ENCODE measurements around the gene MIDN. TPM values are rescaled to one million over a fixed set of nuclear protein-coding genes. Genes with fewer than 3 reads are reported as not detected.

MIDN gene
- total RNA-seq, 1 experiment from 2014 or later = 9.1 TPM

DNA sequence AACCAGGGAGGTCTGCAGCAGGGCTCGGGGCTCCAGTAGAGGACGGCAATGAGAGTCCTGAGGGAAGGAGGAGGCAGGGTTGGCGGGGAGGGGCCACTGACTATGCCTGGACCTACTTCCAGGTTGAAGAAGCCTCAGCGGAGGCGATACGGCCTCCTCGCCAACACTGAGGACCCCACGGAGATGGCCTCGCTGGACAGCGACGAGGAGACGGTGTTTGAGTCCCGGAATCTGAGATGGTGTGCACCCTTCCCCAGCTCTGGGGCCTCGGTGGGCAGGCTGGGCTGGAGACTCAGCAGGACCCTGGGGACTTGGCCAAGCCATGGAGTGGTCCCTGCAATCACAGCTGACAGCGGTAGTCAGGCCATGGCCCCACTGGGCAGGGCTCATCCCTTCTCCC, 28.7 kb downstream of the MIDN start:
- Histone ChIP-seq H3K36me3 (peaks cover 30% of the 10 kb centered on the region), H3K27ac (no peak overlapping the region), H3K4me1 (no peaks in the 10 kb centered on the region), H3K27me3 (no peaks in the 10 kb centered on the region), H3K9me3 (replicated peaks) (no peaks in the 10 kb centered on the region), H3K4me3 (no peak overlapping the region)
- no peak for DNase-seq

DNA sequence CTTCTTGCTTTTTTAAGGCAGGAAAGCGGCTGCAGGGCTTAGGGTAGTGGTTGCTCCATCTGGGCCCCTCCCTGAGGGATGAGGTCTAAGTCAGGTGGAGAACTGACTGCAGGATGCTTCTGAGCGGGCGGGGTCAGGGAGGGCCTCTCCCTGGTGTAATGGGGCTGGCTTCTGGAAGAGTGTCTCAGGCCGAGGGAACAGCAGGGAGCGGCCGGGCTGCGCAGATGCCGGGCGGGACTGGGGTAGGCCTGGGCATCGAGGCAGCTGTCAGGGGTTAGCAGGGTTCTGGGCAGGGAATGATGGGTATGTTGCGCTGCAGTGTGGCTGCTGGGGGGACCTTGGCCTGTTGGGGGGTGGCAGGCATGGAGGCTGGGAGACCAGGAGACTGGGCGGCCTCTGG, 29.7 kb downstream of the MIDN start:
- Histone ChIP-seq H3K4me1 (no peaks in the 10 kb centered on the region), H3K36me3 (peaks cover 27% of the 10 kb centered on the region), H3K4me3 (no peak overlapping the region)

DNA sequence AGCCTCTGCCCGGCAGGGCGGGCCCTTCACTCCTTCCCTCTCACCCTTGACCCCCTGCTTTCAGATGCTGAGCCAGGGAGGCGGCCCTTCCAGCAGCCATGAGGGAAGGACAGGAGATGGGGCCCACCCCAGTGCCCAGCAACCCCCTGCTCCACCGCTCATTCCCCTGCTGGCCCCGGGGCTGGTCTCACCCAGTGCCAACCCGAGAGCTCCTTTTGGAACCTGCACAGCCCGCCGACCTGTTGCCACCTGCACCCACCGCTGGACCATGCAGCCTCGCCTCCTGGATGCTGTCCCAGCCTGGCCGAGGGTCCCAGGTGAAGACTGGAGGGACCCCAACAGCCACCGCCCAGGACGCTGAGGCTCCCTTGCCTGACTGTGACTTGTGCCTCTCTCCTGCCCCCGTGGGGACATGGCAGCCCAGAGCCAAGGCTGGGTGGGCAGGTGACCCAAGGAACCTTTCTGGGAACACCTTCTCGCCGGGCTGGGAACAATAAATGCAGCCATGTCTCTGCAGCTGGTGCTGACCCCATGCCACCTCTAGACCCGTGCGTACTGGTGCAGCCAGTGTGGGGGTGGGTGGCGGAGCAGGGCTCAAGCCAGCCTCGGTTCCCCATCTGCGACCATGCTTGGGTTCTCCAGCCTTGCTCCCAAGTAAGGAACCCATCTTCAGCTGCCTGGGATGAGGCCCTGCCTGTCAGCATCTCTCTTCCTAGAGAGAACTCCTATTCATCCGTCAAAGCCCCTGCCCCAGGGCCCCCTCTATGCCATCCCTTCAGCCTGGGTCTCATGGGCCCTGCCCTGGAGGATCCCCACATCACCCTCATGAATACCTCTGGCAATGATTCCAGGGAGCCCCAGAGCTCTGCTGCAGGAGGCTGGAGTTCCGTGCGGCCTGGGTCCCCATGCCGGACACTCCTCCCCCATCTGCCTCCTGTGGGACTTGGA, 30.6 kb downstream of the MIDN start:
- Histone ChIP-seq H3K27ac (no peak overlapping the region), H3K27me3 (peaks cover 13% of the 10 kb centered on the region), H3K36me3 (peaks cover 18% of the 10 kb centered on the region), H3K4me3 (no peak overlapping the region), H3K4me1 (no peaks in the 10 kb centered on the region), H3K9me3 (replicated peaks) (no peaks in the 10 kb centered on the region)
- no peak for DNase-seq

More for the DNA sequence above, 29.7 kb downstream of the MIDN start:
- no peak for DNase-seq
- H3K27me3 ChIP-seq = peaks cover 4% of the 10 kb centered on the region
- no peak overlapping the region for H3K27ac ChIP-seq
- H3K9me3 ChIP-seq (replicated peaks) = no peaks in the 10 kb centered on the region

DNA sequence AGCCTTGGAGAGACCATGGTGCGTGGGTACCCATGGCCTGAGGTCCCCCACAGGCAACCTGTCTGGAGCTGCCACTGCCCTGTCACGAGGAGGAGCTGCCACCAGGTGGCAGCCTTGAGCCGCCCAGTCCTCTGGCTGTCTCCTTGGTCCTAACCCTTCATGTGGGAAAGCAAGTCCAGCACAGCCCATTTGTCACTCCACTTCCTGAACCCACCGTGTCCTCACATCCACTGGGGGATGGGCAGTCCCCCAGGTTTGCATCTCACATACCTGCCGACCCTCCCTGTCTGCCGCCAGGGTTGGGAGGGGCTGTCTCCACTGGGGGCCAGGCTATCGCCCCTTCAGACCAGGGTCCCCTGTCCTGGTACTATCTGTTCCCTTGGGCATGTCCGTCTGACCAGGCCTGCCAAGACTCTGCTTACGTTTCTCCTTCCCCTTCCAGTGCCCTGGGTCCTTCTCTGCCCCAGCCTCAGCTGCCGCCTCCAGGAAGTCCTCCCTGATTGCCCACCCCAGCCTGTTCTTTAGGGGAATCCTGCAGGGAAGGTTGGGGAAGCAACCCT, 31.5 kb downstream of the MIDN start:
- peaks cover 10% of the 10 kb centered on the region for H3K36me3 ChIP-seq
- no peak overlapping the region for H3K27ac ChIP-seq
- DNase-seq = peak; percentile 79 to 91

DNA sequence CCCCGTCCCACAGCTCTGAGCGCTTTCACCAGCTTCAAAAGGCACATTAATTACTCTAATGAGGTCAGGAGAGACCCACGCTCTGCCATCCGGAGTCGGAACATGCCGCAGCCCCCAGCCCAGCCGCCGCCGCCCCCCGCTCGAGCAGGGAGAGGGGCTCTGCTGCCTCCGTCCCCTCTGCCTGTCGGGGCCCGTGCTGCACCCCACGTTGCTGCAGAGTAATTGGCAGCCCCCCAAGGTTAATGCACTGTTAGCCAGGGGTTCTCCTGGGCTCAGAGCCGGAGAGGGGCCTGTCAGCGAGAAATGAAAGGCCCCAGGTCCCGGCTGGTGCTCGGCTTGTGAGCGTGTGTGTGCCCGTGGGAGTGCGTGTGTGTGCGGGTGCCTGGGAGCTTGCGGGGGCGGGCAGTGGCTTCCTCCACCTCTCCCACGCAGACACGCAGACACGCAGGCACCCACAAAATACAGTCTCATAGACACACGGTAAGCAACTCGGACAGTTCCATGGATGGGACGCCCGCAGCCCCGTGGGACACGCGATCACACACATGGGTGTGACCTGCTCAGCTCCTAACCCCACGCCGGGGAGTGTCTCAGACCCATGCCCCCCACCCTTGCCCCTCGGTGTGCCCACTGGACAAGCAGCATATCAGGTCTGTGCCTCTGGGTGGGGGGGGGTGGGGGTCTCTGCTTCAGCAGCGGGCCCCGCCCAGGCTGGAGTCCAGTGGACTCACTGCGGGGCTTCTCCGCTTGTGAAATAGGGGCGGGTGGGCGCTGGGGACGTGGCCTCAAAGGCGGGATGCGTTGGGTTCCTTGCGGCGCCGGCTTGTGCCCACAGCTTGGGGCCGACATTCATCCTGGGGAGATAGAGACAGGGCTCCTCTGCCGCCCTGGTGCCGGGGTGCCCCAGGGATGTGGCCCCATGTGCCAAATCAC, 32.5 kb downstream of the MIDN start:
- Histone ChIP-seq H3K9me3 (replicated peaks) (no peaks in the 10 kb centered on the region), H3K4me1 (no peaks in the 10 kb centered on the region), H3K36me3 (peaks cover 7% of the 10 kb centered on the region; the same call in 1 of the 2 replicates), H3K27ac (no peak overlapping the region), H3K4me3 (no peak overlapping the region), H3K27me3 (peaks cover 27% of the 10 kb centered on the region)
- no peak for DNase-seq

More for the DNA sequence above, 31.5 kb downstream of the MIDN start:
- Histone ChIP-seq H3K27me3 (peaks cover 22% of the 10 kb centered on the region), H3K4me1 (no peaks in the 10 kb centered on the region), H3K4me3 (no peak overlapping the region), H3K9me3 (replicated peaks) (no peaks in the 10 kb centered on the region)

DNA sequence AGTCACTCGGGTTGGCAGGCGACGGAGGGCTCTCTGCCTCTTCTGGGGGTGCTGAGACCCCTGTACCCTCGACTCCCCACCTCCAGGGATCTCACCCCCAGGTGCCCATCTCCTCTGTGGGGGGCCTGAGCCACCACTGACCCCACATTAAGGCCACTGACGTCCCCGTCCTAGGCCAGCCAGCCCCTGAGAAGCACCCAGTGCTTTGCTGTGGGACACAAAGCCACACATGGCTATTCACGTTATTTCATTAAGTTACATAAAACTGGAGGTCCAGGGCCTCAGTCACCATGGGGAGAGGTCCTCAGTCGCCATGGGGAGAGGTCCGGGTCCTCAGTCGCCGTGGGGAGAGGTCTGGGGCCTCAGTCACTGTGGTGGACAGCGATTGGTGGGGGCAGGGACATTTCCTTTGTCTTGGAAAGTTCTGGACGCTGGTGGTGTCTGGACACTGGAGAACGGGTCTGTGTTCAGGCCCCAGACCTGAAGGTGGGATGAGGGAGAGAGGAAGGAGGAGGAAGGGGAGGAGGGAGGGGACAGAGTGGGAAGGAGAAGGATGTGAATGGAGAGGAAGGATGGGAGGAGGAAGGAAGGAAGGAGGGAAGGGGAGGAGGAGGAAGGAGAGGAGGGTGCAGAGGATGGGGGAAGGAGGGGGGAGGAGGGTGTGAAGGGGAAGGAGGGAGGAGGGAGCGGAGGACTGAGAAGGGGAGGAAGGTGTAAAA, 33.3 kb downstream of the MIDN start:
- no peak overlapping the region for H3K27ac ChIP-seq
- H3K9me3 ChIP-seq (replicated peaks) = no peaks in the 10 kb centered on the region
- H3K4me1 ChIP-seq = no peaks in the 10 kb centered on the region
- no peak for DNase-seq
- peaks cover 31% of the 10 kb centered on the region for H3K27me3 ChIP-seq
- no peak overlapping the region for H3K4me3 ChIP-seq
- H3K36me3 ChIP-seq = peaks cover 7% of the 10 kb centered on the region; the same call in 1 of the 2 replicates

DNA sequence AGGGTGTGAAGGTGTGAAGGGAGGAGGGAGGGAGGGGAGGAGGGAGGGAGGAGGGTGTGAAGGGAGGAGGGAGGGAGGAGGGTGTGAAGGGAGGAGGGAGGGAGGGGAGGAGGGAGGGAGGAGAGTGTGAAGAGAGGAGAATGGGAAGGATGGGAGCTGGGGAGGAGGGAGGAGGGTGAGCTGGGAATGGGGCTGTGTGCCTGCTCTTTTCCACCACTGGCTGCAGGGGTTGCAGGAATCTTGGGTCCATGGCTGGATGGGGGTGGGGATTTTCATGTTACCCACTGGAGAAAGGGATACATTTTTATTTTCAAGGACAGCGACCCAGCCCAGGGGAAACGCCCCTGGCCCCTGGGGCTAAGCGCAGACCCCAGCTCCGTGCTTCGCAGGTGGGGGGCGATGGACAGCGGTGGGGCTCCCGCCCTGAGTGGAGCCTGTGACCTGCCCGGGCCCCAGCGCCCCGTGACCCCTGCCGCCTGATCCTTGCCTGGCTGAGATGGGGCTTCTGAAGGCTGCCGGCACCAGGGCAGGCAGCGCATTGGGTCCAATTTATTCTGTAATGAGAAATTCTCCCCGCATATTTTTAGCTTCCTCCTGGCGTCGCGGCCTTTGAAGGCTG, 34.3 kb downstream of the MIDN start:
- Histone ChIP-seq H3K27ac (no peak overlapping the region), H3K4me3 (no peak overlapping the region), H3K9me3 (replicated peaks) (no peaks in the 10 kb centered on the region), H3K36me3 (peaks cover 7% of the 10 kb centered on the region; the same call in 1 of the 2 replicates), H3K27me3 (peaks cover 38% of the 10 kb centered on the region), H3K4me1 (no peaks in the 10 kb centered on the region)
- DNase-seq = no peak

DNA sequence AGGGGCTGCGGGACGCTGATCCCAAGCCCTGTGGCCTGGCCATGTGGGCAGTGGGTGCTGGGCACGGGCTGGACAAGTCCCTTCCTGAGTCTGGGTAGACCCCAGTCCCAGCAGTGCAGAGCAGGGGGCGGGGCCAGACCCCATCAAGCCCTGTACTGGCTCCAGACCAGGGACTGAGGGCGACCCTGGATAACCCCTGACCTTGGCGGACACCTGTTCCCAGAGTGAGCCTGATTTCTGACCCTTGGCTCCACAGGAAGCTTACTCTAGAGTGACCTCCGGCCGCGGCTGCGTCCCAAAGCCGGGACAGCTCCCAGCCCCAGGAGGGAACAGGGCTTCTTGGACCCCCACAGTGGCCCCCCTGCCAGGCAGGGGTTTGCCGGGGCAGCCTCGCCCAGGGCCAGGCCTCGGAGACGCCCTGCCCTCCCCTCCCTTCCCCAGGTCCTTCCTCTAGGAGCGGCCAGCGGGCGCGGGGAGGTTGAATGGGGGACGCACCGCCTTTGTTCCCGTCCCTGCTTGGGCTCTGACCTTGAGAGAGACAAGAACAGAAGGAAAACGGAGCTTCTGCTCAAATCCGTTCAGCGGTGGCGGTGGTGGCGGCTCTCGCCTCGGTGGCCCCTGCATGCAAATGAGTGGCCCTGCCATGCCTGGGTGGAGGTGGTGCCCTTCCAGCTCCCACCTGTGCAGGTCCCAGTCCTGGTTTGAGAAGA, 35.0 kb downstream of the MIDN start:
- Histone ChIP-seq H3K27me3 (peaks cover 43% of the 10 kb centered on the region), H3K4me1 (no peaks in the 10 kb centered on the region), H3K4me3 (no peak overlapping the region), H3K27ac (no peak overlapping the region), H3K36me3 (peaks cover 7% of the 10 kb centered on the region; the same call in 1 of the 2 replicates), H3K9me3 (replicated peaks) (no peaks in the 10 kb centered on the region)
- no peak for DNase-seq

DNA sequence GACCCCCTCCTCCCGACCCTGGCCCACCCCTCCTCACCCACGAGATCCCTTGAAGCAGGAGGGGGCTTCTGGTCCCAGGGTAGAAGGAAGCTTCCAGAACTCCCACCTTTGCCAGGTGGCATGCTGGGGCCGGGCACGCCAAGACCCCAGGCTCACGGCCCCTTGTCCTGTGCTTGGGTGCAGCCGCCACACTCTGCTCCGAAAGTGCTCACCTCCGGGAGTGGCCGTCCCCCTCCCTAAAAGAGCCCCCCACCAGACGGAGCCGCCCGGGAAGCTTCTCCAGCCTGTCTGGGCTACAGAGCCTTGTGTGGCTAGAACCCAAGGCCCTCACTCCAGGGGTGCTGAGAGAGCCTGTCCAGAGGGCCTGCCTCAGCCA, 35.5 kb downstream of the MIDN start:
- peaks cover 6% of the 10 kb centered on the region; the same call in 1 of the 2 replicates for H3K36me3 ChIP-seq
- H3K27ac ChIP-seq = no peak overlapping the region
- no peak overlapping the region for H3K4me3 ChIP-seq
- H3K4me1 ChIP-seq = no peaks in the 10 kb centered on the region
- peaks cover 46% of the 10 kb centered on the region for H3K27me3 ChIP-seq
- no peaks in the 10 kb centered on the region for H3K9me3 ChIP-seq (replicated peaks)
- no peak for DNase-seq

DNA sequence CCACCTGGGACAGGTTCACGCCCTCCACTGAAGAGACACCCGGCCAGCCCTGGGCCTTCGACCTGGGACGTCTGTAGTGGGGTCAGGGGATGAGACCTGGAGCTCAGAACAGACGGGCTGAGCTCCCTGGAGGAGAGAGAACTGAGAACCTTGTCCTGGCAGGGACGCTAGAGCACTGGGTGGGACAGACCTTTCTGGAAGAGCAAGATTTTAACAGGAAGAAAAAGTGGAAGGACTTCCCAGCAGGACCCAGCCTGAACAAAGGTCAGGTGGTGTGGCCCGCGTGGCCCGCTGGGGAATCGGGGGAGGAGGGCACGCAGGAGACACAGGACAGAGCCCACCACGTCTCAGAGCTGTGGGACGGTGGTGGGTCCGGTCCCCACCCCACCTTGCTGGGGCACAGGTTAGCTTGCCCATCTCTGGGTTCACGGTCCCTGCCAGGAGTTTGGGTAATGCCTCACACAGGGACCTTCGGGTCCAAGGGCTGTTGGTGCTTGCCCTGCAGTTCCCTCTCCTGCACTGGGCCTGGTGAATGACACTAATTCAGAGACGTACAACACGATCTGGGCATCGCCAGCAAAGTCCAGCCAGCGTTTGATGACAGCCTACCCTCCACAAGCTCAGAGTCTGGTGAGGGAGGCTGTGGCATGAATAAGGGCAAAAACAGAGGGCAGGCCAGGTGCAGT, 36.1 kb downstream of the MIDN start:
- Histone ChIP-seq H3K4me3 (no peak overlapping the region), H3K36me3 (peaks cover 1% of the 10 kb centered on the region; the same call in 1 of the 2 replicates), H3K27me3 (peaks cover 49% of the 10 kb centered on the region), H3K9me3 (replicated peaks) (no peaks in the 10 kb centered on the region), H3K4me1 (no peaks in the 10 kb centered on the region), H3K27ac (no peak overlapping the region)
- DNase-seq = no peak

DNA sequence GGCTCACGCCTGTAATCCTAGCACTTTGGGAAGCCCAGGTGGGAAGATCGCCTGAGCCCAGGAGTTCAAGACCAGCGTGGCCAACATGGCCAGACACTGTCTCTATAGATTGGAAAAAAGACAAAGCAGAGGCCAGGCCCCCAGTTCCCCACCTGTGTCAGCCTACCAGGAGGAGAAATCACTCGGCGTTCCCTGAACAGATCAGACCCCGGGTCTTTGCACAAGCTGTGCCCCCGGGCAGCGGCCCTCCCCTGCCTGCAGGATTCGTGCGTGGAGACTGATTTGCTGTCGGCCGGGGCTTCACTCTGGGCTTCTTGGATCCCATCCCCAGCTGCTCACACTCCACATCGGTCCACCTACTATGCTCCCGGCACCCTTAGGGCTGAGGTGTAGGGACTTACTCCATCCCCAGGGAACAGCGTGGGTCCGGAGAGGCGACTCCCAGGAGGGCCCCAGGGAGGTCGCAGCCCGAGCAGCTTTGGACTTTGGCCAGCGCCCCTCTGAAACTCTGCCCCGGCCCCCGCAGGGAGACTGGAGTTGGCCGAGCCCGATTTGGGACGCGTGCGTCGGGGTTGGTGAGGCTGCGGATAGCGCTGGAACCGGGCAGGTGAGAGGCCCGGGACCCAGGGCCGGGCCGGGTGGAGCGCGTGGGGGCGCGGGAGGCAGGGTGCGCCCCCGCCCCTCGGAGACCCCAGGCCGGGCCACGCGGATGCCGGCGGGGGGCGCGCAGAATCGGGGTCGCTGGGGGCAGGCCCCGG, 36.8 kb downstream of the MIDN start:
- no peak overlapping the region for H3K27ac ChIP-seq
- no peaks in the 10 kb centered on the region for H3K4me1 ChIP-seq
- DNase-seq = peak in 1 of 2 experiments; percentile 28
- no peaks in the 10 kb centered on the region for H3K9me3 ChIP-seq (replicated peaks)
- peaks cover 52% of the 10 kb centered on the region for H3K27me3 ChIP-seq
- 0 out of 2 replicates have a peak overlapping the region, but pooled peaks have one; percentile 7 for H3K4me3 ChIP-seq
- no peaks in the 10 kb centered on the region for H3K36me3 ChIP-seq

DNA sequence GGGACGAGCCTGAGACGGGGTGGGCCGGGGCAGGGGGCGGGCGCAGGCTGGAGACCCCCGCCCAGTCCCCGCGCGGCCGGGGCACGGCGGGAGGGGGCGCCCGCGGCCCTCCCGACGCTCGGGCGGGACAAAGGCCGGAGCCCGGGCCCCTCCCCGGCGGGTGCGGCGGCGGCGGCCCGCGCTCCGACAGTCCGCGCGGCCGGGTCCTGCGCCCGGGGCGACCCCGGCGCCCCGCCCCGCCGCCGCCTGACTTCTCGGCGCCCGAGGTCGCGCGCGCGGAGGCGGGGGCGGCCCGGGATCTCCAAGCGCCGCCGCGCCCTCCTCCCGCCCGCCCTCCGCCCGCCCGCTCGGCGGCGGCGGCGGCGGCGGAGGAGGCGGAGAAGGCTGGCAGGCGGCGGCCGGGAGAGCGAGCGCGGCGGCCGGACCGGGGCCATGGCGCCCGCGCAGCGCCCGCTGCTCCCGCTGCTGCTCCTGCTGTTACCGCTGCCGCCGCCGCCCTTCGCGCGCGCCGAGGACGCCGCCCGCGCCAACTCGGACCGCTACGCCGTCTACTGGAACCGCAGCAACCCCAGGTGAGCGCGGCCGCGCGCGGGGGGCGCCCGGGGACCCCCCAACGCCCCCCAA, 37.5 kb downstream of the MIDN start, which contains the start of gene EFNA2:
EFNA2 (plus strand) TSS at position 137 of the 624 bp plus-strand sequence; CDS start at position 433, 296 bp downstream.
- H3K27me3 ChIP-seq = peaks cover 59% of the 10 kb centered on the region
- H3K27ac ChIP-seq = no peak within 1 kb of the TSS
- peak within 1 kb of the TSS; percentile 40 for H3K4me3 ChIP-seq
- peaks cover 6% of the 10 kb centered on the region for H3K4me1 ChIP-seq
- no peaks in the 10 kb centered on the region for H3K36me3 ChIP-seq
- H3K9me3 ChIP-seq (replicated peaks) = no peaks in the 10 kb centered on the region
- DNase-seq = peak in 1 of 2 experiments; percentile 16
